Activated CD4-positive, alpha-beta memory T cell treated with anti-CD3 and anti-CD28 coated beads, Interleukin-2, amount 10 ng/mL, durations not matched to agents 7 days and 5 days (primary cell): ENCODE measurements around the gene UQCC5. TPM values are rescaled to one million over a fixed set of nuclear protein-coding genes. Genes with fewer than 3 reads are reported as not detected.

Experiments
- CTCF ChIA-PET: fragments of 350-600 bp; sonication (Branson Sonifier 250); formaldehyde crosslinking; loops from one replicate; lab custom pipeline; 2021; ENCODE audit warnings: antibody characterized with exemption, inconsistent platforms; lab: Charles Lee
- POLR2A ChIA-PET: fragments of 350-600 bp; sonication (Branson Sonifier 250); formaldehyde crosslinking; loops from one replicate; lab custom pipeline; 2021; ENCODE audit warnings: antibody characterized with exemption; lab: Charles Lee
- DNase-seq: peaks from one replicate; pipeline ENCODE4 v3.0.0-alpha.2; 2020
- H3K27ac Mint-ChIP-seq: one replicate; pipeline ENCODE4 v1.8.0; 2021; ENCODE audit warnings: mild to moderate bottlenecking, mixed read lengths
- H3K27me3 Mint-ChIP-seq: one replicate; pipeline ENCODE4 v1.8.0; 2021; ENCODE audit warnings: mixed read lengths
- H3K36me3 Mint-ChIP-seq: one replicate; pipeline ENCODE4 v1.8.0; 2021; ENCODE audit warnings: low read depth, mixed read lengths
- H3K4me1 Mint-ChIP-seq: one replicate; pipeline ENCODE4 v1.8.0; 2021; ENCODE audit warnings: mixed read lengths
- H3K4me3 Mint-ChIP-seq: one replicate; pipeline ENCODE4 v1.8.0; 2021; ENCODE audit warnings: mild to moderate bottlenecking, mixed read lengths
- H3K9me3 Mint-ChIP-seq: one replicate; pipeline ENCODE4 v1.8.0; 2021; ENCODE audit warnings: mixed read lengths
- total RNA-seq, 2 experiments: library from RNA; stranded (reverse); gene quantifications; one replicate each; pipeline ENCODE4 v1.2.3, GENCODE V29; 2021

UQCC5 gene
- total RNA-seq, 2 experiments from 2014 or later = 8.7 to 10.7 TPM

GRCh38 chr3:52512727-52513126, 23.7 kb upstream of the UQCC5 start:
- Mint-ChIP-seq H3K4me1 (no peaks in the 10 kb centered on the region), H3K36me3 (no peaks in the 10 kb centered on the region), H3K27me3 (no peaks in the 10 kb centered on the region), H3K4me3 (no peak overlapping the region), H3K9me3 (no peaks in the 10 kb centered on the region), H3K27ac (no peak overlapping the region)
- ChIA-PET POLR2A (no interaction called here), CTCF (no interaction called here)
- no peak for DNase-seq

GRCh38 chr3:52513281-52513680, 23.1 kb upstream of the UQCC5 start:
- ChIA-PET CTCF (no interaction called here), POLR2A (no interaction called here)
- H3K4me1 Mint-ChIP-seq = no peaks in the 10 kb centered on the region
- no peaks in the 10 kb centered on the region for H3K27me3 Mint-ChIP-seq
- no peaks in the 10 kb centered on the region for H3K36me3 Mint-ChIP-seq
- H3K4me3 Mint-ChIP-seq = no peak overlapping the region
- H3K9me3 Mint-ChIP-seq = no peaks in the 10 kb centered on the region
- no peak overlapping the region for H3K27ac Mint-ChIP-seq
- DNase-seq = no peak

GRCh38 chr3:52514576-52514975, 21.8 kb upstream of the UQCC5 start:
- Mint-ChIP-seq H3K27ac (no peak overlapping the region), H3K36me3 (no peaks in the 10 kb centered on the region), H3K4me3 (no peak overlapping the region), H3K4me1 (no peaks in the 10 kb centered on the region), H3K9me3 (no peaks in the 10 kb centered on the region), H3K27me3 (no peaks in the 10 kb centered on the region)
- CTCF ChIA-PET = no interaction called here
- DNase-seq = no peak
- POLR2A ChIA-PET = no interaction called here

- Mint-ChIP-seq H3K27me3 (no peaks in the 10 kb centered on the region), H3K4me3 (no peak overlapping the region), H3K9me3 (no peaks in the 10 kb centered on the region), H3K36me3 (no peaks in the 10 kb centered on the region), H3K4me1 (no peaks in the 10 kb centered on the region), H3K27ac (no peak overlapping the region)
- no peak for DNase-seq
- ChIA-PET CTCF (no interaction called here), POLR2A (interaction anchor here (0.9 kb wide), 1 partner anchor 21 kb away, joined by 3 read pairs; the partner anchor contains the start of gene UQCC5)
Measured at GRCh38 chr3:52515192-52515591, 21.2 kb upstream of the UQCC5 start.

- no peak overlapping the region for H3K4me3 Mint-ChIP-seq
- H3K27ac Mint-ChIP-seq = no peak overlapping the region
- H3K9me3 Mint-ChIP-seq = no peaks in the 10 kb centered on the region
- H3K4me1 Mint-ChIP-seq = no peaks in the 10 kb centered on the region
- H3K36me3 Mint-ChIP-seq = no peaks in the 10 kb centered on the region
- H3K27me3 Mint-ChIP-seq = no peaks in the 10 kb centered on the region
- ChIA-PET CTCF (no interaction called here), POLR2A (no interaction called here)
- no peak for DNase-seq
Measured at GRCh38 chr3:52516509-52517195, 19.8 kb upstream of the UQCC5 start.

- H3K9me3 Mint-ChIP-seq = no peaks in the 10 kb centered on the region
- no peak overlapping the region for H3K27ac Mint-ChIP-seq
- POLR2A ChIA-PET = no interaction called here
- no peaks in the 10 kb centered on the region for H3K36me3 Mint-ChIP-seq
- no peaks in the 10 kb centered on the region for H3K4me1 Mint-ChIP-seq
- no peak overlapping the region for H3K4me3 Mint-ChIP-seq
- CTCF ChIA-PET = no interaction called here
- DNase-seq = no peak
- H3K27me3 Mint-ChIP-seq = no peaks in the 10 kb centered on the region
Measured at GRCh38 chr3:52517796-52518722, 18.3 kb upstream of the UQCC5 start.

GRCh38 chr3:52518723-52519444, 17.5 kb upstream of the UQCC5 start:
- H3K4me3 Mint-ChIP-seq = no peak overlapping the region
- ChIA-PET POLR2A (no interaction called here), CTCF (no interaction called here)
- no peaks in the 10 kb centered on the region for H3K36me3 Mint-ChIP-seq
- no peak overlapping the region for H3K27ac Mint-ChIP-seq
- H3K27me3 Mint-ChIP-seq = no peaks in the 10 kb centered on the region
- no peak for DNase-seq
- no peaks in the 10 kb centered on the region for H3K9me3 Mint-ChIP-seq
- H3K4me1 Mint-ChIP-seq = no peaks in the 10 kb centered on the region

GRCh38 chr3:52519445-52520140, 16.8 kb upstream of the UQCC5 start:
- no peak overlapping the region for H3K27ac Mint-ChIP-seq
- H3K27me3 Mint-ChIP-seq = no peaks in the 10 kb centered on the region
- POLR2A ChIA-PET = no interaction called here
- H3K9me3 Mint-ChIP-seq = no peaks in the 10 kb centered on the region
- H3K4me1 Mint-ChIP-seq = no peaks in the 10 kb centered on the region
- no peak for DNase-seq
- H3K4me3 Mint-ChIP-seq = no peak overlapping the region
- no peaks in the 10 kb centered on the region for H3K36me3 Mint-ChIP-seq
- CTCF ChIA-PET = no interaction called here

GRCh38 chr3:52520141-52520667, 16.2 kb upstream of the UQCC5 start:
- Mint-ChIP-seq H3K9me3 (no peaks in the 10 kb centered on the region), H3K36me3 (no peaks in the 10 kb centered on the region), H3K4me3 (no peak overlapping the region), H3K27me3 (no peaks in the 10 kb centered on the region), H3K27ac (no peak overlapping the region), H3K4me1 (no peaks in the 10 kb centered on the region)
- ChIA-PET POLR2A (no interaction called here), CTCF (no interaction called here)
- no peak for DNase-seq

- no peak overlapping the region for H3K27ac Mint-ChIP-seq
- H3K4me1 Mint-ChIP-seq = no peaks in the 10 kb centered on the region
- no peaks in the 10 kb centered on the region for H3K36me3 Mint-ChIP-seq
- H3K27me3 Mint-ChIP-seq = no peaks in the 10 kb centered on the region
- CTCF ChIA-PET = no interaction called here
- POLR2A ChIA-PET = no interaction called here
- no peak for DNase-seq
- no peaks in the 10 kb centered on the region for H3K9me3 Mint-ChIP-seq
- H3K4me3 Mint-ChIP-seq = no peak overlapping the region
Measured at GRCh38 chr3:52520716-52521487, 15.5 kb upstream of the UQCC5 start.

- POLR2A ChIA-PET = no interaction called here
- no peaks in the 10 kb centered on the region for H3K27me3 Mint-ChIP-seq
Measured at GRCh38 chr3:52521488-52521824, 14.9 kb upstream of the UQCC5 start.

More at GRCh38 chr3:52521488-52521824, 14.9 kb upstream of the UQCC5 start:
- Mint-ChIP-seq H3K9me3 (no peaks in the 10 kb centered on the region), H3K27ac (no peak overlapping the region), H3K4me3 (no peak overlapping the region), H3K36me3 (no peaks in the 10 kb centered on the region), H3K4me1 (no peaks in the 10 kb centered on the region)
- CTCF ChIA-PET = no interaction called here
- no peak for DNase-seq
